ENCODE measurements around the gene TBX15.

Gene TBX15

GRCh38 chr1:118896416-118896815 lies 91.7 kb downstream of the TBX15 start:
- Histone ChIP-seq H3K27me3 (replicated peaks; ENCODE audit: insufficient read depth, low read length) (no peaks in the 10 kb centered on the region), H3K79me2 (ENCODE audit: low read length) (no peaks in the 10 kb centered on the region), H3K4me3 (ENCODE audit: low read length) (no peak overlapping the region), H3K27ac (ENCODE audit: low read length) (no peak overlapping the region), H4K20me1 (ENCODE audit: insufficient read depth, low read length) (no peaks in the 10 kb centered on the region), H3F3A (ENCODE audit: insufficient read depth, low read length) (no peaks in the 10 kb centered on the region), H3K9ac (ENCODE audit: low read length) (no peak overlapping the region), H2AFZ (ENCODE audit: low read length) (no peak overlapping the region), H3K9me3 (replicated peaks; ENCODE audit: insufficient read depth, low read length) (no peaks in the 10 kb centered on the region), H3K4me1 (ENCODE audit: low read length) (no peaks in the 10 kb centered on the region), H3K4me2 (ENCODE audit: low read depth, low read length) (no peak overlapping the region), H3K9me2 (replicated peaks; ENCODE audit: insufficient read depth, low read length) (no peaks in the 10 kb centered on the region), H3K36me3 (replicated peaks; ENCODE audit: insufficient read depth, low read length) (no peaks in the 10 kb centered on the region)
- TF ChIP-seq EZH2 (optimal IDR thresholded peaks at IDR 0.05; ENCODE audit: low read depth, low read length), result no peak
- TF ChIP-seq EZH2phosphoT487 (IDR thresholded peaks at IDR 0.05; ENCODE audit: low read length), result no peak
- TF ChIP-seq CTCF (IDR thresholded peaks at IDR 0.05; ENCODE audit: low read length), result no peak
- no peak for DNase-seq

- no peak for TF ChIP-seq EZH2phosphoT487 (IDR thresholded peaks at IDR 0.05; ENCODE audit: low read length)
- no peak for TF ChIP-seq CTCF (IDR thresholded peaks at IDR 0.05; ENCODE audit: low read length)
- no peak for TF ChIP-seq EZH2 (optimal IDR thresholded peaks at IDR 0.05; ENCODE audit: low read depth, low read length)
- no peaks in the 10 kb centered on the region for H3K79me2 ChIP-seq (ENCODE audit: low read length)
- DNase-seq, result no peak
- no peaks in the 10 kb centered on the region for H3F3A ChIP-seq (ENCODE audit: insufficient read depth, low read length)
- H2AFZ ChIP-seq (ENCODE audit: low read length), result no peak overlapping the region
- no peaks in the 10 kb centered on the region for H3K9me2 ChIP-seq (replicated peaks; ENCODE audit: insufficient read depth, low read length)
- H3K9ac ChIP-seq (ENCODE audit: low read length), result no peak overlapping the region
- no peaks in the 10 kb centered on the region for H4K20me1 ChIP-seq (ENCODE audit: insufficient read depth, low read length)
- no peak overlapping the region for H3K4me2 ChIP-seq (ENCODE audit: low read depth, low read length)
- H3K36me3 ChIP-seq (replicated peaks; ENCODE audit: insufficient read depth, low read length), result no peaks in the 10 kb centered on the region
- H3K4me1 ChIP-seq (ENCODE audit: low read length), result no peaks in the 10 kb centered on the region
- H3K27ac ChIP-seq (ENCODE audit: low read length), result no peak overlapping the region
- H3K27me3 ChIP-seq (replicated peaks; ENCODE audit: insufficient read depth, low read length), result no peaks in the 10 kb centered on the region
- H3K9me3 ChIP-seq (replicated peaks; ENCODE audit: insufficient read depth, low read length), result no peaks in the 10 kb centered on the region
- no peak overlapping the region for H3K4me3 ChIP-seq (ENCODE audit: low read length)
Measured at GRCh38 chr1:118894836-118895235, 93.3 kb downstream of the TBX15 start.

GRCh38 chr1:118890851-118891384 lies 97.2 kb downstream of the TBX15 start:
- no peaks in the 10 kb centered on the region for H3K9me3 ChIP-seq (replicated peaks; ENCODE audit: insufficient read depth, low read length)
- no peak overlapping the region for H3K4me2 ChIP-seq (ENCODE audit: low read depth, low read length)
- no peak for DNase-seq
- H3K79me2 ChIP-seq (ENCODE audit: low read length), result no peaks in the 10 kb centered on the region
- H3K4me3 ChIP-seq (ENCODE audit: low read length), result no peak overlapping the region
- no peaks in the 10 kb centered on the region for H3K9me2 ChIP-seq (replicated peaks; ENCODE audit: insufficient read depth, low read length)
- TF ChIP-seq CTCF (IDR thresholded peaks at IDR 0.05; ENCODE audit: low read length) (no peak), EZH2phosphoT487 (IDR thresholded peaks at IDR 0.05; ENCODE audit: low read length) (no peak), EZH2 (optimal IDR thresholded peaks at IDR 0.05; ENCODE audit: low read depth, low read length) (no peak)
- no peak overlapping the region for H2AFZ ChIP-seq (ENCODE audit: low read length)
- H4K20me1 ChIP-seq (ENCODE audit: insufficient read depth, low read length), result no peaks in the 10 kb centered on the region
- H3K36me3 ChIP-seq (replicated peaks; ENCODE audit: insufficient read depth, low read length), result no peaks in the 10 kb centered on the region
- no peak overlapping the region for H3K27ac ChIP-seq (ENCODE audit: low read length)
- no peaks in the 10 kb centered on the region for H3K4me1 ChIP-seq (ENCODE audit: low read length)
- H3K9ac ChIP-seq (ENCODE audit: low read length), result no peak overlapping the region
- H3K27me3 ChIP-seq (replicated peaks; ENCODE audit: insufficient read depth, low read length), result no peaks in the 10 kb centered on the region
- H3F3A ChIP-seq (ENCODE audit: insufficient read depth, low read length), result no peaks in the 10 kb centered on the region
